ENCODE results near the gene GLIS1. TPM values are rescaled to one million over a fixed set of nuclear protein-coding genes. Genes with fewer than 3 reads are reported as not detected.

GLIS1 gene
- total and polyA plus RNA-seq, 2 donors: 0.05 to 0.59 TPM

DNA sequence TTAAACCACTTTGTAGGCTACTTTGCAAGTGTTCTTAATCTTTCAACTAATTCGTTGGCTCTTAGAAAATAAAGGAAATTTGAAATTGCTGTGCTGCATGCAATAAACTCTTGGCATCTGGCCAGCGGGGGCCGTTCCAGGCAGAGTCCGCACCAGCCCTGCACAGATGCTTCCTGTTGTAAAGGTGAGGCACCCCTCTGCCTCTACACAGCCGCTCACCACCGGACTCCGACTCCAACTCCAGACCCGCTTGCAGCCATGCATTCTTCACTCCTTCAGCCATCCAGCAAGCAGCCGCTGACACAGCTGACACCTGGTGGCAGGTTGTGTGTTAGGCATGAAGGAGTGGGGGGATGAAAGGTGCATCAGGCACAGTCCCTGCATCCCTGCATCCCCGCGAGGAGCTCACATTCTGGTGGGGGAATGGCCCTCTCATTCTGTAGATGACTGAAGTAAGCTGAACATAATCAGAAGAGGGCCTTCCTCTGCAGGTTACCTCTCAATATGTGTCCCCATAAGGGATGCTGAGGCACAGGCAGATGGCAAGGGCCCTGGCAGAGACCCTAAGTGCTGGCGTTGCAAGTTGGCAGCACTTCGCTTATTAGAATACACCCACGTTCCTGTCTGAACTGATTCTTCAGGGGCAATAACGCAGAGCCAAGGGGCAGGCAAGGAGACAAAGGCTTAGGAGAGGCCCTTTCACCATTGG, 56.8 kb downstream of the GLIS1 start:
- Histone ChIP-seq H3K27ac (ENCODE audit: low read depth in 1 of 2, low read length in 1 of 2) (peak overlapping the region in 1 of 2 donors; percentile 64), H3K4me1 (ENCODE audit: control insufficient read depth in 2 of 2, insufficient read depth in 2 of 2, low read length in 2 of 2) (peaks cover 23 to 34% of the 10 kb centered on the region in 2 donors), H3K4me3 (ENCODE audit: low read length in 2 of 2) (peak overlapping the region in 1 of 2 donors; percentile 7), H3K9me3 (ENCODE audit: control insufficient read depth in 2 of 2, insufficient read depth in 1 of 2, low read length in 1 of 2) (no peaks in the 10 kb centered on the region), H3K27me3 (ENCODE audit: control insufficient read depth in 2 of 2, insufficient read depth in 1 of 2, low read length in 1 of 2) (peaks cover 0 to 41% of the 10 kb centered on the region in 2 donors), H3K36me3 (ENCODE audit: control insufficient read depth in 2 of 2, insufficient read depth in 2 of 2, low read length in 1 of 2) (no peaks in the 10 kb centered on the region)
- peak; percentile 37 to 85 (median 64) for DNase-seq (ENCODE audit: low read depth in 6 of 9, low spot score in 9 of 9)
- WGBS: 15% methylated on average over 15 of the region's 15 CpGs

GRCh38 chr1:53681351-53681976, 57.5 kb downstream of the GLIS1 start:
- peaks cover 0 to 34% of the 10 kb centered on the region in 2 donors for H3K27me3 ChIP-seq (ENCODE audit: control insufficient read depth in 2 of 2, insufficient read depth in 1 of 2, low read length in 1 of 2)
- WGBS: 35% methylated on average over 6 of the region's 6 CpGs
- H3K9me3 ChIP-seq (ENCODE audit: control insufficient read depth in 2 of 2, insufficient read depth in 1 of 2, low read length in 1 of 2): no peaks in the 10 kb centered on the region
- no peaks in the 10 kb centered on the region for H3K36me3 ChIP-seq (ENCODE audit: control insufficient read depth in 2 of 2, insufficient read depth in 2 of 2, low read length in 1 of 2)
- H3K27ac ChIP-seq (ENCODE audit: low read depth in 1 of 2, low read length in 1 of 2): peak overlapping the region in 1 of 2 donors; percentile 64
- DNase-seq (ENCODE audit: low read depth in 6 of 9, low spot score in 9 of 9): peak; percentile 44 to 84 (median 63)
- peaks cover 23 to 34% of the 10 kb centered on the region in 2 donors for H3K4me1 ChIP-seq (ENCODE audit: control insufficient read depth in 2 of 2, insufficient read depth in 2 of 2, low read length in 2 of 2)
- H3K4me3 ChIP-seq (ENCODE audit: low read length in 2 of 2): peak overlapping the region in 1 of 2 donors; percentile 7

DNA sequence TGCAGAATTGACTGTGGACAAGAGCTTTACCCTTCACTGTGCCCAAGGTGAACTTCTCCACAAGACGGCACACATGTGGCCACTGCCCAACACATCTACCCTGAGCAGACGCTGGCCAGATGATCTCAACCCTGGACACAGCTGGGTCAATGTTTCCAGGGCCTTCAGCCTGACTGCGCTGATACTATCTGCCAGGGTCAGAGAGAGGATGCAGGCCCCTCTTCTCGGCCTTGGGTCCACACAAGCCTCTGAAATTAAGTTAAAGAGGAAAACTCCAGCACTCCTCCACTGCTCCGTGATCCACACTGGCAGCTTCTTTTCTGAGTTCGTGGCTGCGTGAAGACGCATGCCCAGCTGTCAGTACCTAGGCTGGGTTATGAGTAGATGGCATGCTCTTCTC, 58.1 kb downstream of the GLIS1 start:
- Histone ChIP-seq H3K4me1 (ENCODE audit: control insufficient read depth in 2 of 2, insufficient read depth in 2 of 2, low read length in 2 of 2) (peaks cover 23 to 34% of the 10 kb centered on the region in 2 donors), H3K36me3 (ENCODE audit: control insufficient read depth in 2 of 2, insufficient read depth in 2 of 2, low read length in 1 of 2) (no peaks in the 10 kb centered on the region), H3K27ac (ENCODE audit: low read depth in 1 of 2, low read length in 1 of 2) (no peak overlapping the region), H3K4me3 (ENCODE audit: low read length in 2 of 2) (no peak overlapping the region), H3K9me3 (ENCODE audit: control insufficient read depth in 2 of 2, insufficient read depth in 1 of 2, low read length in 1 of 2) (no peaks in the 10 kb centered on the region), H3K27me3 (ENCODE audit: control insufficient read depth in 2 of 2, insufficient read depth in 1 of 2, low read length in 1 of 2) (peaks cover 0 to 28% of the 10 kb centered on the region in 2 donors)
- DNase-seq (ENCODE audit: low read depth in 6 of 9, low spot score in 9 of 9): no peak
- WGBS: 97% methylated on average over 8 of the region's 8 CpGs

DNA sequence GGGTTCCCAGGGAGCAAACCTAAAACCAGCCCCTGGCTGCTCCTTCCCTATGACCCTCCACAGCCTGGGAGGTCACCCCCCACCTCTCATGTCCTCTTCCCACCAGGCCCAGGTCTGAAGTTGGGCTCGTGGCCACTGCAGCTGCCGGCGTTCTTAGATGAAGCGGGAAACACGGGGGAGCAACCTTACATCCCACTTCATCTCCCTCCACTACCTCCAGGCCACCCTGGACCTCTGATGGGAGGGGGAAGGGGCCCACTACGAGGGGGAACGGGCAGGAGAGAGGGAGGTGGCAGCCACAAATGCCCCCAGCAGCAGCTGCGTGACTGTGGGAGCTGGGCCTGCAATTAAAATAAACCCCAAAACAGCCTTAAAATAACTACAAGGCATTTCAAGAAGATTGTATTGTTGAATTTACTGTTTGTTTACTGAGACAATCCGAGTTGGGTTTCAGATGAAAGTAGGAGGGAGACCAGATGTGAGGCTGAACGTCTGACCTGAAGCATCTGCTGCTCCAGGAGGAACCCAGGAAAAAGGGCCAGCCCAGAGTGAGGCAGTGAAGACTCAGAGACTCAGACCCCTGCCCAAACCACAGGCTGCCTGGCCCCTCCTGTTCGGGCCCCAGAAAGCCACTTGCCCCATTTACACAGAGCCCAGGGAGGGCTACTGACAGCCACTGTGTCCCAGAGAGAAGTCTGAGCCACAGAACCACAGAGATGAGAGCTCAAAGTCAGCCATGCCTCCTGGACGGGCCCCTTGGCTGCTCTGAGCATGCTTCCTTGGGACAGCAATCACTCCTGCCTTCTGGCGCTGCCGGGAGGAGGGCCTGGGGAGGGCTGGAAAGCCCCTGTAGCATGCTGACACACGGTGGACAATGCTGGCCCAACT, 59.8 kb downstream of the GLIS1 start:
- WGBS: 65% methylated on average over 15 of the region's 15 CpGs
- Histone ChIP-seq H3K27ac (ENCODE audit: low read depth in 1 of 2, low read length in 1 of 2) (peak overlapping the region in 1 of 2 donors; percentile 11), H3K36me3 (ENCODE audit: control insufficient read depth in 2 of 2, insufficient read depth in 2 of 2, low read length in 1 of 2) (no peaks in the 10 kb centered on the region), H3K27me3 (ENCODE audit: control insufficient read depth in 2 of 2, insufficient read depth in 1 of 2, low read length in 1 of 2) (peaks cover 0 to 11% of the 10 kb centered on the region in 2 donors), H3K9me3 (ENCODE audit: control insufficient read depth in 2 of 2, insufficient read depth in 1 of 2, low read length in 1 of 2) (no peaks in the 10 kb centered on the region), H3K4me3 (ENCODE audit: low read length in 2 of 2) (no peak overlapping the region), H3K4me1 (ENCODE audit: control insufficient read depth in 2 of 2, insufficient read depth in 2 of 2, low read length in 2 of 2) (peaks cover 23 to 34% of the 10 kb centered on the region in 2 donors)
- DNase-seq (ENCODE audit: low read depth in 6 of 9, low spot score in 9 of 9): peak in 1 of 9 donors; percentile 20

DNA sequence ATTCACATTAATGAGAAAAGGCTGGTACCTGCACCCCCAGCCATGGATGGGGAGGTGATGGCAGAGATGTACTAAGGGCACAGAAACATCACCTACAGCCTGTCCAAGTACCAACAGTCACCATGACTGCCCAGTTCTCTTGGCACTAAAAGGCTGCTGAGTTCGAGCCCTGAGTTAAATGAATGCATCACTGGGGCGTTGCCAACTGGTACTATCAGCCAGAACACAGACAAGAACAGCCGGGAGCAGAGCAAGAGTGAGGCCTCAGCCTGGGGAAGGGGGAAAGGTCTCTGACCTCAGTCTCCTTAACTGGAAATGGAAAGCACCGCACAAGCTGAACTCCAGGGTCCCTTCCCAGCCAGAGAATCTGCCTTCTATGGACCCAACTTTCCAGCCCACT, 60.5 kb downstream of the GLIS1 start:
- no peak for DNase-seq (ENCODE audit: low read depth in 6 of 9, low spot score in 9 of 9)
- H3K4me3 ChIP-seq (ENCODE audit: low read length in 2 of 2): no peak overlapping the region
- no peaks in the 10 kb centered on the region for H3K36me3 ChIP-seq (ENCODE audit: control insufficient read depth in 2 of 2, insufficient read depth in 2 of 2, low read length in 1 of 2)
- H3K27ac ChIP-seq (ENCODE audit: low read depth in 1 of 2, low read length in 1 of 2): no peak overlapping the region
- H3K27me3 ChIP-seq (ENCODE audit: control insufficient read depth in 2 of 2, insufficient read depth in 1 of 2, low read length in 1 of 2): peaks cover 0 to 5% of the 10 kb centered on the region in 2 donors
- peaks cover 23 to 34% of the 10 kb centered on the region in 2 donors for H3K4me1 ChIP-seq (ENCODE audit: control insufficient read depth in 2 of 2, insufficient read depth in 2 of 2, low read length in 2 of 2)
- H3K9me3 ChIP-seq (ENCODE audit: control insufficient read depth in 2 of 2, insufficient read depth in 1 of 2, low read length in 1 of 2): no peaks in the 10 kb centered on the region
- WGBS: 96% methylated on average over 4 of the region's 4 CpGs

DNA sequence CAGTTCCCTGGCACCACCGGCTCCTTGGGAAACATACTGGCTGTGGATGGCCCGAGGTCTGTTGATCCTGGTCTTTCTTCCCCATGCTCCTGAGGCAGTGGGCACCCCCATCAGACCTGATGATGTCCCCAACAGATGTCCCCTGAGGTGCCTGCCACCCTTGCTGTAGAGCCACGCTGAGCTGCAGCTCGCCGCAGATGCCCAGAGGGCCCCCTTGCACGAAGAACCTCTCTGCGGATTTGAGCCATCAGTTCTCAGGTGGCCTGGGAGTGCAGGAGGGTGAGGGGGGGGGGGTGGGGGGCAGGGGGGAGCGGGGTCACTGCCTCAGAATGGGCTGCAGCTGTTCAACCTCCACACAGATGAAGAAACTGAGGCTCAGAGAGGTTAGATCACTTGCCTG, 60.9 kb downstream of the GLIS1 start:
- no peak overlapping the region for H3K27ac ChIP-seq (ENCODE audit: low read depth in 1 of 2, low read length in 1 of 2)
- no peaks in the 10 kb centered on the region for H3K9me3 ChIP-seq (ENCODE audit: control insufficient read depth in 2 of 2, insufficient read depth in 1 of 2, low read length in 1 of 2)
- H3K27me3 ChIP-seq (ENCODE audit: control insufficient read depth in 2 of 2, insufficient read depth in 1 of 2, low read length in 1 of 2): peaks cover 0 to 3% of the 10 kb centered on the region in 2 donors
- 98% methylated on average over 8 of the region's 8 CpGs for WGBS
- H3K36me3 ChIP-seq (ENCODE audit: control insufficient read depth in 2 of 2, insufficient read depth in 2 of 2, low read length in 1 of 2): no peaks in the 10 kb centered on the region
- no peak for DNase-seq (ENCODE audit: low read depth in 6 of 9, low spot score in 9 of 9)
- peaks cover 23 to 34% of the 10 kb centered on the region in 2 donors for H3K4me1 ChIP-seq (ENCODE audit: control insufficient read depth in 2 of 2, insufficient read depth in 2 of 2, low read length in 2 of 2)
- H3K4me3 ChIP-seq (ENCODE audit: low read length in 2 of 2): no peak overlapping the region

GRCh38 chr1:53677486-53677885, 61.5 kb downstream of the GLIS1 start:
- DNase-seq (ENCODE audit: low read depth in 6 of 9, low spot score in 9 of 9): no peak
- Histone ChIP-seq H3K27ac (ENCODE audit: low read depth in 1 of 2, low read length in 1 of 2) (no peak overlapping the region), H3K4me1 (ENCODE audit: control insufficient read depth in 2 of 2, insufficient read depth in 2 of 2, low read length in 2 of 2) (peaks cover 21 to 30% of the 10 kb centered on the region in 2 donors), H3K27me3 (ENCODE audit: control insufficient read depth in 2 of 2, insufficient read depth in 1 of 2, low read length in 1 of 2) (no peaks in the 10 kb centered on the region), H3K36me3 (ENCODE audit: control insufficient read depth in 2 of 2, insufficient read depth in 2 of 2, low read length in 1 of 2) (no peaks in the 10 kb centered on the region), H3K4me3 (ENCODE audit: low read length in 2 of 2) (no peak overlapping the region), H3K9me3 (ENCODE audit: control insufficient read depth in 2 of 2, insufficient read depth in 1 of 2, low read length in 1 of 2) (no peaks in the 10 kb centered on the region)
- WGBS: 98% methylated on average over 15 of the region's 15 CpGs

DNA sequence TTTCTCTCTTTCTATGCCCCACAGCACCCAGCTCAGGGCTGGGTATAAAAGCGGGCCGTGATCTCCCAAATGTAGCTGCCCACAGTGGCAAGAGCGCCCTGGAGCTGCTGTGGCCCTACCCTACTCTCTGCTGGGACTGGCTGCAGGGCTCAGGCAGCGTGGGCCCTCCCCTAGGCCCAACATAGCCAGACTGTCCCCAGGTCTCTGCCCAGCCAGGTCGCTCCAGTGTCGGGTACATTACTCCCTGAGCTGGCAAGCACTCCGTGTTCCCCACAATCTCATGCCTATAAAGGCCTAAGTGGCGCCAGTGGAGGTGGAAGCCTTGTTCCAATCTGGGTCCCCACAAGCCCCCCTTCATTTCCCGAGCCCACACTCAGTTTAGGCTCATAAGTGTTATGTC, 66.2 kb downstream of the GLIS1 start:
- Histone ChIP-seq H3K36me3 (ENCODE audit: control insufficient read depth in 2 of 2, insufficient read depth in 2 of 2, low read length in 1 of 2) (no peaks in the 10 kb centered on the region), H3K27me3 (ENCODE audit: control insufficient read depth in 2 of 2, insufficient read depth in 1 of 2, low read length in 1 of 2) (no peaks in the 10 kb centered on the region), H3K27ac (ENCODE audit: low read depth in 1 of 2, low read length in 1 of 2) (no peak overlapping the region), H3K9me3 (ENCODE audit: control insufficient read depth in 2 of 2, insufficient read depth in 1 of 2, low read length in 1 of 2) (no peaks in the 10 kb centered on the region), H3K4me3 (ENCODE audit: low read length in 2 of 2) (no peak overlapping the region), H3K4me1 (ENCODE audit: control insufficient read depth in 2 of 2, insufficient read depth in 2 of 2, low read length in 2 of 2) (no peaks in the 10 kb centered on the region)
- 91% methylated on average over 9 of the region's 9 CpGs for WGBS
- DNase-seq (ENCODE audit: low read depth in 6 of 9, low spot score in 9 of 9): no peak

GRCh38 chr1:53672243-53672642, 66.7 kb downstream of the GLIS1 start:
- no peak overlapping the region for H3K4me3 ChIP-seq (ENCODE audit: low read length in 2 of 2)
- H3K9me3 ChIP-seq (ENCODE audit: control insufficient read depth in 2 of 2, insufficient read depth in 1 of 2, low read length in 1 of 2): no peaks in the 10 kb centered on the region
- H3K27ac ChIP-seq (ENCODE audit: low read depth in 1 of 2, low read length in 1 of 2): no peak overlapping the region
- DNase-seq (ENCODE audit: low read depth in 6 of 9, low spot score in 9 of 9): no peak
- H3K4me1 ChIP-seq (ENCODE audit: control insufficient read depth in 2 of 2, insufficient read depth in 2 of 2, low read length in 2 of 2): no peaks in the 10 kb centered on the region
- no peaks in the 10 kb centered on the region for H3K27me3 ChIP-seq (ENCODE audit: control insufficient read depth in 2 of 2, insufficient read depth in 1 of 2, low read length in 1 of 2)
- H3K36me3 ChIP-seq (ENCODE audit: control insufficient read depth in 2 of 2, insufficient read depth in 2 of 2, low read length in 1 of 2): no peaks in the 10 kb centered on the region
- WGBS: 98% methylated on average over 5 of the region's 5 CpGs
